Liver (tissue), 9 donors: ENCODE data around the gene CGN. TPM values are rescaled to one million over a fixed set of nuclear protein-coding genes. Genes with fewer than 3 reads are reported as not detected.

Experiments
- DNase-seq: peaks from one replicate; pipeline ENCODE4 v3.0.0-alpha.2; 2017; ENCODE audit warnings: low spot score
- H3K27ac ChIP-seq, 2 donors: one replicate each; pipeline ENCODE4 v1.7.0; 2013; ENCODE audit warnings: inconsistent platforms in 2 of 2, low read length in 2 of 2, control low read depth in 1 of 2, low read depth in 1 of 2, mild to moderate bottlenecking in 1 of 2
- H3K27me3 ChIP-seq, 4 donors: one replicate each; pipeline versions ENCODE4 v1.6.1 to v1.7.0; 2013; ENCODE audit warnings: low read length in 3 of 4, inconsistent platforms in 1 of 4, mild to moderate bottlenecking in 1 of 4, moderate library complexity in 1 of 4; ENCODE audit not compliant: control insufficient read depth in 4 of 4, insufficient read depth in 4 of 4
- H3K36me3 ChIP-seq, 4 donors: one replicate each; pipeline versions ENCODE4 v1.6.1 to v1.7.0; 2013; ENCODE audit warnings: low read length in 3 of 4, mild to moderate bottlenecking in 3 of 4, low read depth in 1 of 4, moderate library complexity in 1 of 4; ENCODE audit not compliant: control insufficient read depth in 4 of 4, insufficient read depth in 3 of 4
- H3K4me1 ChIP-seq, 4 donors: one replicate each; pipeline versions ENCODE4 v1.6.1 to v1.7.0; 2013; ENCODE audit warnings: low read length in 3 of 4, mild to moderate bottlenecking in 3 of 4, moderate library complexity in 1 of 4; ENCODE audit not compliant: control insufficient read depth in 4 of 4, insufficient read depth in 4 of 4
- H3K4me3 ChIP-seq, 3 donors: one replicate each; pipeline versions ENCODE4 v1.6.1 to v1.7.0; 2013; ENCODE audit warnings: low read length in 3 of 3, control low read depth in 1 of 3, low read depth in 1 of 3, mild to moderate bottlenecking in 1 of 3
- H3K9ac ChIP-seq, 2 donors: one replicate each; pipeline ENCODE4 v1.7.0; 2013; ENCODE audit warnings: low read length in 2 of 2, mild to moderate bottlenecking in 2 of 2, moderate library complexity in 2 of 2, control low read depth in 1 of 2, low read depth in 1 of 2
- H3K9me3 ChIP-seq, 4 donors: one replicate each; pipeline versions ENCODE4 v1.6.1 to v1.7.0; 2013; ENCODE audit warnings: low read length in 3 of 4; ENCODE audit not compliant: control insufficient read depth in 4 of 4
- CTCF ChIP-seq: fragments of 150-350 bp; IDR thresholded peaks from 2 replicates; pipeline ENCODE4 v1.5.1; 2017; ENCODE audit warnings: improper control_type of control experiment, low read depth, low read length; ENCODE audit not compliant: missing input control
- EGR1 ChIP-seq, 2 donors: IDR thresholded peaks; 2 replicates each; pipeline ENCODE4 v1.6.1; 2016 to 2018; ENCODE audit warnings: antibody characterized with exemption in 2 of 2, low read depth in 2 of 2
- FOXA1 ChIP-seq: IDR thresholded peaks from 2 replicates; pipeline ENCODE4 v1.6.1; 2016; ENCODE audit warnings: antibody characterized with exemption
- FOXA2 ChIP-seq: IDR thresholded peaks from 2 replicates; pipeline ENCODE4 v1.6.1; 2016; ENCODE audit warnings: antibody characterized with exemption
- GABPA ChIP-seq, 2 donors: IDR thresholded peaks in 1 of 2; conservative IDR thresholded peaks in 1 of 2; 2 replicates each; pipeline ENCODE4 v1.6.1; 2016; ENCODE audit warnings: antibody characterized with exemption in 2 of 2, mild to moderate bottlenecking in 1 of 2, moderate library complexity in 1 of 2
- HNF4A ChIP-seq, 2 donors: conservative IDR thresholded peaks; 2 replicates each; pipeline ENCODE4 v1.6.1; 2016; ENCODE audit warnings: antibody characterized with exemption in 2 of 2, mild to moderate bottlenecking in 2 of 2
- HNF4G ChIP-seq: IDR thresholded peaks from 2 replicates; pipeline ENCODE4 v1.6.1; 2016; ENCODE audit warnings: antibody characterized with exemption
- JUND ChIP-seq, 2 donors: IDR thresholded peaks; 2 replicates each; pipeline ENCODE4 v1.6.1; 2016; ENCODE audit warnings: antibody characterized with exemption in 2 of 2
- NR2F2 ChIP-seq: IDR thresholded peaks from 2 replicates; pipeline ENCODE4 v1.6.1; 2016; ENCODE audit warnings: antibody characterized with exemption
- RAD21 ChIP-seq, 2 donors: IDR thresholded peaks; 2 replicates each; pipeline ENCODE4 v1.6.1; 2016; ENCODE audit warnings: antibody characterized with exemption in 2 of 2, mild to moderate bottlenecking in 2 of 2
- RXRA ChIP-seq, 2 donors: IDR thresholded peaks; 2 replicates each; pipeline ENCODE4 v1.6.1; 2017 to 2018; ENCODE audit warnings: antibody characterized with exemption in 2 of 2, mild to moderate bottlenecking in 1 of 2
- SP1 ChIP-seq: IDR thresholded peaks from 2 replicates; pipeline ENCODE4 v1.6.1; 2018; ENCODE audit warnings: antibody characterized with exemption, mild to moderate bottlenecking
- TAF1 ChIP-seq: conservative IDR thresholded peaks from 2 replicates; pipeline ENCODE4 v1.6.1; 2016; ENCODE audit warnings: antibody characterized with exemption, mild to moderate bottlenecking
- YY1 ChIP-seq: IDR thresholded peaks from 2 replicates; pipeline ENCODE4 v1.6.1; 2016; ENCODE audit warnings: antibody characterized with exemption, mild to moderate bottlenecking
- WGBS: extraction: QIAGEN DNeasy Blood & Tissue Kit; methylation state at CpG from one replicate; pipeline ENCODE4 v1.1.7; 2013; 5-methylcytosine and 5-hydroxymethylcytosine counted together
- polyA plus RNA-seq, 2 donors: library from polyadenylated mRNA; stranded (reverse) in 1 of 2; unstranded in 1 of 2; fragments of 200-250 nt in 1 of 2; fragments of >200 nt in 1 of 2; fragmentation: Nextera tagmentation in 1 of 2; extraction: Ambion mirVana in 1 of 2; gene quantifications; one replicate each; pipeline versions ENCODE4 v1.2.1 to v1.2.3, GENCODE V29; 2013 to 2015
- total RNA-seq, 2 donors: library from RNA; depleted of rRNA; stranded (reverse); fragments of >200 nt; gene quantifications; one replicate each; pipeline ENCODE4 v1.2.3, GENCODE V29; 2014
- TF ChIP-seq, protein P1 (sequence below): IDR thresholded peaks from 2 replicates; pipeline ENCODE4 v1.6.1; 2016; ENCODE audit warnings: antibody characterized with exemption
- TF ChIP-seq, protein P2 (sequence below): IDR thresholded peaks from 2 replicates; pipeline ENCODE4 v1.6.1; 2016; ENCODE audit warnings: antibody characterized with exemption, mild to moderate bottlenecking
- TF ChIP-seq, protein P3 (sequence below): IDR thresholded peaks from 2 replicates; pipeline ENCODE4 v1.6.1; 2016; ENCODE audit warnings: antibody characterized with exemption
- TF ChIP-seq, protein P4 (sequence below): IDR thresholded peaks from 2 replicates; pipeline ENCODE4 v1.6.1; 2016; ENCODE audit warnings: antibody characterized with exemption
- donor health status: healthy.
- donor health status: healthy.
- donor health status: healthy.
- donor health status: healthy.
- donor health status: healthy.

The CGN gene
- total and polyA plus RNA-seq, 4 donors: 16.9 to 48.9 (median 19.4) TPM

- no peak overlapping the region for H3K27ac ChIP-seq
- no peaks in the 10 kb centered on the region for H3K27me3 ChIP-seq
- H3K4me3 ChIP-seq: no peak overlapping the region
- H3K36me3 ChIP-seq: no peaks in the 10 kb centered on the region
- DNase-seq: no peak
- H3K9me3 ChIP-seq: no peaks in the 10 kb centered on the region
- no peak overlapping the region for H3K9ac ChIP-seq
- H3K4me1 ChIP-seq: no peaks in the 10 kb centered on the region
- 96% methylated on average over 5 of the region's 5 CpGs for WGBS
- TF ChIP-seq SP1 (no peak), TAF1 (no peak), HNF4A (conservative IDR thresholded peaks at IDR 0.05) (no peak), YY1 (no peak), HNF4G (no peak)
- TF ChIP-seq, protein P1, sequence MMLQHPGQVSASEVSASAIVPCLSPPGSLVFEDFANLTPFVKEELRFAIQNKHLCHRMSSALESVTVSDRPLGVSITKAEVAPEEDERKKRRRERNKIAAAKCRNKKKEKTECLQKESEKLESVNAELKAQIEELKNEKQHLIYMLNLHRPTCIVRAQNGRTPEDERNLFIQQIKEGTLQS: no peak
These were observed 11.8 kb upstream of the CGN start for GRCh38 chr1:151499365-151499764.

- H3K4me1 ChIP-seq: no peaks in the 10 kb centered on the region
- no peak overlapping the region for H3K4me3 ChIP-seq
- TF ChIP-seq, protein P2, sequence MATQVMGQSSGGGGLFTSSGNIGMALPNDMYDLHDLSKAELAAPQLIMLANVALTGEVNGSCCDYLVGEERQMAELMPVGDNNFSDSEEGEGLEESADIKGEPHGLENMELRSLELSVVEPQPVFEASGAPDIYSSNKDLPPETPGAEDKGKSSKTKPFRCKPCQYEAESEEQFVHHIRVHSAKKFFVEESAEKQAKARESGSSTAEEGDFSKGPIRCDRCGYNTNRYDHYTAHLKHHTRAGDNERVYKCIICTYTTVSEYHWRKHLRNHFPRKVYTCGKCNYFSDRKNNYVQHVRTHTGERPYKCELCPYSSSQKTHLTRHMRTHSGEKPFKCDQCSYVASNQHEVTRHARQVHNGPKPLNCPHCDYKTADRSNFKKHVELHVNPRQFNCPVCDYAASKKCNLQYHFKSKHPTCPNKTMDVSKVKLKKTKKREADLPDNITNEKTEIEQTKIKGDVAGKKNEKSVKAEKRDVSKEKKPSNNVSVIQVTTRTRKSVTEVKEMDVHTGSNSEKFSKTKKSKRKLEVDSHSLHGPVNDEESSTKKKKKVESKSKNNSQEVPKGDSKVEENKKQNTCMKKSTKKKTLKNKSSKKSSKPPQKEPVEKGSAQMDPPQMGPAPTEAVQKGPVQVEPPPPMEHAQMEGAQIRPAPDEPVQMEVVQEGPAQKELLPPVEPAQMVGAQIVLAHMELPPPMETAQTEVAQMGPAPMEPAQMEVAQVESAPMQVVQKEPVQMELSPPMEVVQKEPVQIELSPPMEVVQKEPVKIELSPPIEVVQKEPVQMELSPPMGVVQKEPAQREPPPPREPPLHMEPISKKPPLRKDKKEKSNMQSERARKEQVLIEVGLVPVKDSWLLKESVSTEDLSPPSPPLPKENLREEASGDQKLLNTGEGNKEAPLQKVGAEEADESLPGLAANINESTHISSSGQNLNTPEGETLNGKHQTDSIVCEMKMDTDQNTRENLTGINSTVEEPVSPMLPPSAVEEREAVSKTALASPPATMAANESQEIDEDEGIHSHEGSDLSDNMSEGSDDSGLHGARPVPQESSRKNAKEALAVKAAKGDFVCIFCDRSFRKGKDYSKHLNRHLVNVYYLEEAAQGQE: no peak
- TF ChIP-seq JUND (IDR thresholded peaks at IDR 0.05) (no peak), RAD21 (IDR thresholded peaks at IDR 0.05) (no peak), EGR1 (IDR thresholded peaks at IDR 0.05; ENCODE audit: low read depth in 2 of 2) (no peak), FOXA1 (no peak), YY1 (no peak), RXRA (IDR thresholded peaks at IDR 0.05) (no peak), HNF4A (conservative IDR thresholded peaks at IDR 0.05) (no peak), SP1 (no peak), HNF4G (no peak), NR2F2 (no peak), CTCF (no peak), FOXA2 (no peak), GABPA (IDR thresholded peaks at IDR 0.05 in 1 of 2, conservative IDR thresholded peaks at IDR 0.05 in 1 of 2) (no peak), TAF1 (no peak)
- TF ChIP-seq, protein P1: no peak
- TF ChIP-seq, protein P3, sequence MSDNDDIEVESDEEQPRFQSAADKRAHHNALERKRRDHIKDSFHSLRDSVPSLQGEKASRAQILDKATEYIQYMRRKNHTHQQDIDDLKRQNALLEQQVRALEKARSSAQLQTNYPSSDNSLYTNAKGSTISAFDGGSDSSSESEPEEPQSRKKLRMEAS: no peak
- TF ChIP-seq, protein P4, sequence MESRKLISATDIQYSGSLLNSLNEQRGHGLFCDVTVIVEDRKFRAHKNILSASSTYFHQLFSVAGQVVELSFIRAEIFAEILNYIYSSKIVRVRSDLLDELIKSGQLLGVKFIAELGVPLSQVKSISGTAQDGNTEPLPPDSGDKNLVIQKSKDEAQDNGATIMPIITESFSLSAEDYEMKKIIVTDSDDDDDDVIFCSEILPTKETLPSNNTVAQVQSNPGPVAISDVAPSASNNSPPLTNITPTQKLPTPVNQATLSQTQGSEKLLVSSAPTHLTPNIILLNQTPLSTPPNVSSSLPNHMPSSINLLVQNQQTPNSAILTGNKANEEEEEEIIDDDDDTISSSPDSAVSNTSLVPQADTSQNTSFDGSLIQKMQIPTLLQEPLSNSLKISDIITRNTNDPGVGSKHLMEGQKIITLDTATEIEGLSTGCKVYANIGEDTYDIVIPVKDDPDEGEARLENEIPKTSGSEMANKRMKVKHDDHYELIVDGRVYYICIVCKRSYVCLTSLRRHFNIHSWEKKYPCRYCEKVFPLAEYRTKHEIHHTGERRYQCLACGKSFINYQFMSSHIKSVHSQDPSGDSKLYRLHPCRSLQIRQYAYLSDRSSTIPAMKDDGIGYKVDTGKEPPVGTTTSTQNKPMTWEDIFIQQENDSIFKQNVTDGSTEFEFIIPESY: no peak
- no peak for DNase-seq
- no peaks in the 10 kb centered on the region for H3K27me3 ChIP-seq
- H3K36me3 ChIP-seq: no peaks in the 10 kb centered on the region
- no peak overlapping the region for H3K27ac ChIP-seq
- no peak overlapping the region for H3K9ac ChIP-seq
- H3K9me3 ChIP-seq: no peaks in the 10 kb centered on the region
- WGBS: 84% methylated on average over 1 of the region's 1 CpG
These were observed 11.3 kb upstream of the CGN start for GRCh38 chr1:151499930-151500329.
